H1 (cell line): ENCODE measurements around the gene RASAL2.
A peak's percentile ranks its signal among the peaks of the same experiment; 100 is the strongest.

ENCODE experiments used
- ATF2 ChIP-seq: IDR thresholded peaks from 2 replicates; pipeline ENCODE4 v1.6.1; 2012; ENCODE audit warnings: low read length, inconsistent platforms
- ATF3 ChIP-seq: IDR thresholded peaks from 2 replicates; pipeline ENCODE4 v1.6.1; 2011; ENCODE audit warnings: low read depth, mild to moderate bottlenecking, low read length; ENCODE audit not compliant: insufficient read depth
- CTCF ChIP-seq, 3 experiments: IDR thresholded peaks; 1 replicate in 2 of 3; 2 replicates in 1 of 3; pipeline versions ENCODE4 v1.5.1 to v1.6.1; 2011; ENCODE audit warnings: low read length in 3 of 3, mild to moderate bottlenecking in 3 of 3, inconsistent platforms in 2 of 3, low read depth in 1 of 3, moderate library complexity in 1 of 3; ENCODE audit not compliant: insufficient read depth in 1 of 3; ENCODE audit errors: control extremely low read depth in 1 of 3
- EGR1 ChIP-seq: IDR thresholded peaks from 2 replicates; pipeline ENCODE4 v1.6.1; 2011; ENCODE audit warnings: low read depth, low read length, borderline replicate concordance
- EP300 ChIP-seq, 2 experiments: IDR thresholded peaks; 1 replicate in 1 of 2; 2 replicates in 1 of 2; pipeline ENCODE4 v1.6.1; 2011 to 2012; ENCODE audit warnings: low read depth in 2 of 2, low read length in 2 of 2, mild to moderate bottlenecking in 2 of 2, borderline replicate concordance in 1 of 2, inconsistent platforms in 1 of 2, moderate library complexity in 1 of 2
- FOSL1 ChIP-seq: IDR thresholded peaks from 2 replicates; pipeline ENCODE4 v1.6.1; 2011; ENCODE audit warnings: mild to moderate bottlenecking, low read depth, low read length, moderate library complexity; ENCODE audit not compliant: insufficient read depth
- MAFK ChIP-seq: IDR thresholded peaks from 2 replicates; pipeline ENCODE4 v1.6.1; 2012; ENCODE audit warnings: low read depth, mild to moderate bottlenecking, improper control_type of control experiment, low read length
- MAX ChIP-seq: IDR thresholded peaks from 2 replicates; pipeline ENCODE4 v1.6.1; 2012; ENCODE audit warnings: inconsistent platforms
- NRF1 ChIP-seq: IDR thresholded peaks from 2 replicates; pipeline ENCODE4 v1.6.1; 2011; ENCODE audit warnings: mild to moderate bottlenecking, low read depth, low read length, improper control_type of control experiment
- POLR2A ChIP-seq, 2 experiments: IDR thresholded peaks; 1 replicate in 1 of 2; 2 replicates in 1 of 2; pipeline ENCODE4 v1.6.1; 2011; ENCODE audit warnings: low read depth in 2 of 2, low read length in 2 of 2, mild to moderate bottlenecking in 2 of 2; ENCODE audit errors: control extremely low read depth in 1 of 2
- POLR2AphosphoS5 ChIP-seq: IDR thresholded peaks from 2 replicates; pipeline ENCODE4 v1.6.1; 2011; ENCODE audit warnings: low read depth, low read length
- RAD21 ChIP-seq, 2 experiments: IDR thresholded peaks in 1 of 2; conservative IDR thresholded peaks in 1 of 2; 2 replicates each; pipeline ENCODE4 v1.6.1; 2011; ENCODE audit warnings: low read depth in 2 of 2, low read length in 2 of 2, improper control_type of control experiment in 1 of 2, inconsistent platforms in 1 of 2, mild to moderate bottlenecking in 1 of 2, moderate library complexity in 1 of 2
- SIRT6 ChIP-seq: IDR thresholded peaks from one replicate; pipeline ENCODE4 v1.7.1; 2012; ENCODE audit warnings: low read length, inconsistent platforms
- TBP ChIP-seq: IDR thresholded peaks from 2 replicates; pipeline ENCODE4 v1.6.1; 2011; ENCODE audit warnings: low read depth, low read length, improper control_type of control experiment

- TF ChIP-seq POLR2AphosphoS5 (no peak), ATF2 (no peak), MAFK (no peak), NRF1 (no peak), EP300 (IDR thresholded peaks at IDR 0.05; ENCODE audit: borderline replicate concordance in 1 of 2, low read depth in 2 of 2, low read length in 2 of 2) (no peak), SIRT6 (no peak), FOSL1 (no peak), TBP (no peak), ATF3 (no peak), MAX (no peak), CTCF (IDR thresholded peaks at IDR 0.05; ENCODE audit: control extremely low read depth in 1 of 3, insufficient read depth in 1 of 3, low read depth in 1 of 3, low read length in 3 of 3) (peak in 2 of 3 experiments; percentile 35 to 41; a peak in 2 of 4 replicates), RAD21 (IDR thresholded peaks at IDR 0.05 in 1 of 2, conservative IDR thresholded peaks at IDR 0.05 in 1 of 2; ENCODE audit: low read depth in 2 of 2, low read length in 2 of 2) (peak; percentile 54 to 56), POLR2A (IDR thresholded peaks at IDR 0.05; ENCODE audit: control extremely low read depth in 1 of 2, low read depth in 2 of 2, low read length in 2 of 2) (no peak), EGR1 (no peak)
These were observed 189.1 kb downstream of the RASAL2 start for GRCh38 chr1:178282949-178283367.
